Upper lobe of left lung (tissue), 6 donors: ENCODE results near the gene CYFIP1. TPM values are rescaled to one million over a fixed set of nuclear protein-coding genes. Genes with fewer than 3 reads are reported as not detected.

ENCODE experiments used
- ATAC-seq, 2 donors: fragments of 200-7000 bp; cut with Tn5 transposase; one replicate each; pipeline ENCODE4 v1.9.1; 2022; ENCODE audit warnings: mild to moderate bottlenecking in 2 of 2, moderate library complexity in 2 of 2; ENCODE audit not compliant: low FRiP score in 2 of 2
- DNase-seq, 2 donors: peaks; one replicate each; pipeline ENCODE4 v3.0.0-alpha.2; 2019 to 2020
- H3K27ac ChIP-seq, 4 donors: fragments of 200-600 bp; sonication (generic); one replicate each; pipeline ENCODE4 v1.5.1; 2016 to 2019
- H3K27me3 ChIP-seq, 4 donors: fragments of 200-600 bp; sonication (generic); one replicate each; pipeline ENCODE4 v1.5.1; 2017 to 2019
- H3K36me3 ChIP-seq, 4 donors: fragments of 200-600 bp; sonication (generic); one replicate each; pipeline ENCODE4 v1.5.1; 2016 to 2019
- H3K4me1 ChIP-seq, 4 donors: fragments of 200-600 bp; sonication (generic); one replicate each; pipeline ENCODE4 v1.5.1; 2018 to 2019
- H3K4me3 ChIP-seq, 4 donors: fragments of 200-600 bp; sonication (generic); one replicate each; pipeline ENCODE4 v1.5.1; 2017 to 2019; ENCODE audit warnings: mild to moderate bottlenecking in 2 of 4, moderate library complexity in 1 of 4
- H3K9me3 ChIP-seq, 4 donors: fragments of 200-600 bp; sonication (generic); one replicate each; pipeline ENCODE4 v1.5.1; 2018 to 2019
- EP300 ChIP-seq, 4 donors: sonication (generic); formaldehyde crosslinking; IDR thresholded peaks; one replicate each; pipeline ENCODE4 v1.5.1; 2017; ENCODE audit warnings: antibody characterized with exemption in 4 of 4, control low read depth in 2 of 4
- POLR2A ChIP-seq, 4 donors: fragments of 450-650 bp; IDR thresholded peaks; one replicate each; pipeline ENCODE4 v1.5.1; 2016 to 2017; ENCODE audit warnings: antibody characterized with exemption in 4 of 4, mild to moderate bottlenecking in 2 of 4
- POLR2AphosphoS5 ChIP-seq, 2 donors: sonication (generic); formaldehyde crosslinking; IDR thresholded peaks; one replicate each; pipeline ENCODE4 v1.5.1; 2017; ENCODE audit warnings: antibody characterized with exemption in 2 of 2
- WGBS, 2 donors: methylation state at CpG; one replicate each; pipeline ENCODE4 v1.1.5; 2017 to 2018; 5-methylcytosine and 5-hydroxymethylcytosine counted together
- total RNA-seq, 6 donors: library from RNA; depleted of rRNA in 4 of 6; stranded (reverse); fragments of >200 nt in 4 of 6; gene quantifications; one replicate each; pipeline versions ENCODE4 v1.1.0 to v1.2.1, GENCODE V29; 2016 to 2021
- TF ChIP-seq, protein P1 (sequence below), 6 experiments: fragments of 450-650 bp in 4 of 6; fragments of 200-600 bp in 2 of 6; sonication (generic) in 2 of 6; IDR thresholded peaks; one replicate each; pipeline ENCODE4 v1.5.1; 2016 to 2019; ENCODE audit warnings: antibody characterized with exemption in 6 of 6
- donor health status: DM: no; HTN: no; CAD: no; lungs with moderate emphysema.
- donor health status: DM: no; HTN: yes; CAD: no; lungs with severe emphysema.

Gene CYFIP1
- total RNA-seq, 6 donors from 2014 or later: 100 to 171 (median 136) TPM

DNA sequence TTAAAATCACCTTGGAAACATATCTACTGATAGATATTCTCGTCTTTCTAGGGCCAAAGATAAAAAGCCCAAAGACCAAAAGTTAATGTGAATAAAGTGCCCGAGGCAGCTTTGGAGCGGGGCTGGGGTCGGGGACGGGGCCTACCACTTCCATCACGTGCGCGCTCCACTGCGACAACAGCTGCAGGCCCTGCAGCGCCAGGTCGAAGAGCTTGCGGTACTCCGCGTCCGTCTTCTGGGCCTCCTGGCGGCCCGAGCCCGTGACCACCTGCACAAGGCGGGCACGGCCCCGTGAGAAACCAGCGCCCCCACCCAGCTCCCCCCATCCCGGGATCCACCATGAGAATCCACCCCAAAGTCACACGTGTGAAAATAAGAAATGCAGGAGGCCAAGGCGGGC is 52.4 kb downstream of the CYFIP1 start:
- 95 to 97% methylated on average over 19 to 25 of the region's 25 CpGs for whole genome bisulfite sequencing, 2 donors
- no peak for TF ChIP-seq POLR2A (IDR thresholded peaks at IDR 0.05)
- TF ChIP-seq POLR2AphosphoS5 (IDR thresholded peaks at IDR 0.05): no peak
- TF ChIP-seq, protein P1, sequence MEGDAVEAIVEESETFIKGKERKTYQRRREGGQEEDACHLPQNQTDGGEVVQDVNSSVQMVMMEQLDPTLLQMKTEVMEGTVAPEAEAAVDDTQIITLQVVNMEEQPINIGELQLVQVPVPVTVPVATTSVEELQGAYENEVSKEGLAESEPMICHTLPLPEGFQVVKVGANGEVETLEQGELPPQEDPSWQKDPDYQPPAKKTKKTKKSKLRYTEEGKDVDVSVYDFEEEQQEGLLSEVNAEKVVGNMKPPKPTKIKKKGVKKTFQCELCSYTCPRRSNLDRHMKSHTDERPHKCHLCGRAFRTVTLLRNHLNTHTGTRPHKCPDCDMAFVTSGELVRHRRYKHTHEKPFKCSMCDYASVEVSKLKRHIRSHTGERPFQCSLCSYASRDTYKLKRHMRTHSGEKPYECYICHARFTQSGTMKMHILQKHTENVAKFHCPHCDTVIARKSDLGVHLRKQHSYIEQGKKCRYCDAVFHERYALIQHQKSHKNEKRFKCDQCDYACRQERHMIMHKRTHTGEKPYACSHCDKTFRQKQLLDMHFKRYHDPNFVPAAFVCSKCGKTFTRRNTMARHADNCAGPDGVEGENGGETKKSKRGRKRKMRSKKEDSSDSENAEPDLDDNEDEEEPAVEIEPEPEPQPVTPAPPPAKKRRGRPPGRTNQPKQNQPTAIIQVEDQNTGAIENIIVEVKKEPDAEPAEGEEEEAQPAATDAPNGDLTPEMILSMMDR (IDR thresholded peaks at IDR 0.05): no peak
- no peak for TF ChIP-seq EP300 (IDR thresholded peaks at IDR 0.05)
- H3K4me1 ChIP-seq: no peaks in the 10 kb centered on the region
- H3K9me3 ChIP-seq: no peaks in the 10 kb centered on the region
- H3K4me3 ChIP-seq: no peak overlapping the region
- no peak overlapping the region for H3K27ac ChIP-seq
- peak in 1 of 2 donors; percentile 80 for DNase-seq
- peaks cover 13 to 73% (median 31%) of the 10 kb centered on the region in 4 donors for H3K36me3 ChIP-seq
- H3K27me3 ChIP-seq: no peaks in the 10 kb centered on the region
- no peak for ATAC-seq

DNA sequence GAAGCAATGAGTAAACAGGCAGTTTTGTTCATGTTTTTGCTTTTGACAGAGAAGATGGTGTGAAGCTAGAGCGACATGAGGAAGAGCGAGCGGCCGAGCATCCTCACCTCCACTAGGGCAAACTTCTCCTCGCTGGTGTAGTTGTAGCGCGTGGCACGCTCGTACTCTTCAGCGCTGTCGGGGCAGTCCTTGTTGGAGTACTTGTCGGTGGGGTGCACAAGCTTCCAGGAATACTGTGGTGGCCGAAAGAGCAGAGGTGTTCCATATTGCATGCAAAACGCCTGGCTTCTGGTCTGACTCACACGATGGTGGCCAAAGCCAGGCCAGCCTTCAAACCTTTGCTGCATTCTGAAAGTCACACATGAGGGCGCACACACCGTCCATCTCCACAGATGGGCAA is 54.3 kb downstream of the CYFIP1 start:
- H3K27ac ChIP-seq: no peak overlapping the region
- TF ChIP-seq POLR2A (IDR thresholded peaks at IDR 0.05) (no peak), EP300 (IDR thresholded peaks at IDR 0.05) (no peak), POLR2AphosphoS5 (IDR thresholded peaks at IDR 0.05) (no peak)
- TF ChIP-seq, protein P1 (IDR thresholded peaks at IDR 0.05): no peak
- H3K36me3 ChIP-seq: peaks cover 8 to 71% (median 23%) of the 10 kb centered on the region in 4 donors
- no peaks in the 10 kb centered on the region for H3K27me3 ChIP-seq
- no peaks in the 10 kb centered on the region for H3K9me3 ChIP-seq
- ATAC-seq: peak in 1 of 2 donors; percentile 19
- no peaks in the 10 kb centered on the region for H3K4me1 ChIP-seq
- H3K4me3 ChIP-seq: no peak overlapping the region
- no peak for DNase-seq
- 96 to 98% methylated on average over 14 to 17 of the region's 17 CpGs for WGBS, 2 donors

DNA sequence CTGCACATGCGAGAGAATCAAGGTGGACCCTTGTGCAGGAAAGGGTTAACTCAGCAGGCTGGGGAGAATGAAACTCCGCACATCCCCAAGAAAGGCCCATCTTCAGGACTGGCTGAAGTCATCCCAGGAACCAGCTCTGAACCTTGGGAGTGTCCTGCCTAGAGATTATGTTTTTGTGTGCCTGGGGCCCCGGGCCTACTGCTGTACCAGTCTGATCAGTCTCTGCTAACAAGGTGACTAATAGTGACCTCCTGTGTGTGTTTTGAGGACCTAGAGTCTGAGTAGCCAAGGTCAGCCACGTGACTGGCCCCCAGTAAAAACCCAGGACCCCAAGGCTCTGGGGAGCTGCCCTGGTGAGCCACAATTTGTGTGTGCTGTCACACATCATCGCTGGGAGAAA is 58.2 kb downstream of the CYFIP1 start:
- DNase-seq (no peak), ATAC-seq (no peak)
- Histone ChIP-seq H3K9me3 (no peaks in the 10 kb centered on the region), H3K27me3 (no peaks in the 10 kb centered on the region), H3K27ac (no peak overlapping the region), H3K4me1 (no peaks in the 10 kb centered on the region), H3K4me3 (no peak overlapping the region), H3K36me3 (peaks cover 16 to 82% (median 37%) of the 10 kb centered on the region in 4 donors)
- WGBS, 2 donors: 93 to 96% methylated on average over 4 to 5 of the region's 5 CpGs
- TF ChIP-seq POLR2AphosphoS5 (IDR thresholded peaks at IDR 0.05): no peak
- no peak for TF ChIP-seq EP300 (IDR thresholded peaks at IDR 0.05)
- no peak for TF ChIP-seq POLR2A (IDR thresholded peaks at IDR 0.05)
- TF ChIP-seq, protein P1 (IDR thresholded peaks at IDR 0.05): no peak

DNA sequence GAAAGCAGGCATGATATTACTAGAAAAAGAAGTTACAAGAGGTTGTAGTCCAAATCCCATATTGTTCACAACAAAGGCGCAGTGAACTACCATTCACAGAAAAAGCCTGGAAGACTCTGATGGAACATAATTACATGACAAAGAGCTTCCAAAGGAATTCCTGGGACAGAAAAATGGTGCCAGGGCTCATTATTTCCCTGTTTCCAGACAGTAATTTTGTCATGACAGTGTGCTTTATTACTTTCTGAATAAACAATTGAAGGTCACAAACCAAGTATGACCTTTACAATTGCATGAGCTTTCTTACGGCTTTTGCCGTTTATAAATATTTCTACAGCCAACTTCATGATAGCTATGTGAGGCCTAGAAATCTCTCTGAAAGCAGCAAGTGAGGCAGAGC is 61.0 kb downstream of the CYFIP1 start:
- Histone ChIP-seq H3K27ac (no peak overlapping the region), H3K4me1 (no peaks in the 10 kb centered on the region), H3K9me3 (no peaks in the 10 kb centered on the region), H3K4me3 (no peak overlapping the region), H3K27me3 (no peaks in the 10 kb centered on the region), H3K36me3 (peaks cover 11 to 86% (median 54%) of the 10 kb centered on the region in 4 donors)
- 58 to 79% methylated on average over 3 of the region's 3 CpGs for WGBS, 2 donors
- DNase-seq (no peak), ATAC-seq (no peak)
- TF ChIP-seq EP300 (IDR thresholded peaks at IDR 0.05) (no peak), POLR2A (IDR thresholded peaks at IDR 0.05) (no peak), POLR2AphosphoS5 (IDR thresholded peaks at IDR 0.05) (no peak)
- TF ChIP-seq, protein P1 (IDR thresholded peaks at IDR 0.05): no peak

DNA sequence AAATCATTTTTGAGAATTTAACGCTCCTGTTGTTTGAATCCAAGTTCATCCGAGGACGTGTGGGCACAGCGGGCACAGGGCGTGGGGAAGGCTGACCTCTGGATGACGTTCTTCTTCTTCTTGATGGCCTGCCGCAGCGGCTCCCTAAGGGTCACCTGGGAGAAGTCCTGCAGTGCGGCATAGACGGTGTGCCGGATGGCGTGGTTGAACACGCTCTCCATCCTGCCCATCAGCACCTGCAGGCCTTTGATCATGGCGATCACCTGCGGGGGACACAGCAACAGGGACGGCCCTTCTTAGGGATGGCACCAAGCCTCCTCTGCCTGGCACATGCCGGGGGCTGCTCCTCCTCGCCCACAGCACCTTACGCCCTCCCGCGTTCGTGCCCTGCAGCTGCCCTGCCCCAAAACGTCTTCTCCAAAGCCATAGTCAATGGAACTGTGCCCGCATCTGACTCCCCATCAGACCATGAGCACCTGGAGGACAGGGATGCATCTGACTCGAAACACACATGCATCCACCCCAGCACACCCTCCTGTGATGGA is 61.5 kb downstream of the CYFIP1 start:
- Histone ChIP-seq H3K27me3 (no peaks in the 10 kb centered on the region), H3K9me3 (no peaks in the 10 kb centered on the region), H3K27ac (no peak overlapping the region), H3K36me3 (peaks cover 11 to 87% (median 59%) of the 10 kb centered on the region in 4 donors), H3K4me3 (no peak overlapping the region), H3K4me1 (no peaks in the 10 kb centered on the region)
- peak in 1 of 2 donors; percentile 65 for DNase-seq
- ATAC-seq: no peak
- 88 to 97% methylated on average over 13 to 25 of the region's 25 CpGs for WGBS, 2 donors
- TF ChIP-seq EP300 (IDR thresholded peaks at IDR 0.05) (no peak), POLR2AphosphoS5 (IDR thresholded peaks at IDR 0.05) (no peak), POLR2A (IDR thresholded peaks at IDR 0.05) (no peak)
- TF ChIP-seq, protein P1 (IDR thresholded peaks at IDR 0.05): no peak
